K562 treated with DMSO at 1 percent for 12 hours (cell line): ENCODE data around the gene METTL4. TPM values are rescaled to one million over a fixed set of nuclear protein-coding genes. Genes with fewer than 3 reads are reported as not detected.

Experiments used
- total RNA-seq: library from RNA; unstranded; fragments of 300-600 nt; gene quantifications from 2 replicates; pipeline ENCODE4 v1.2.3, GENCODE V29; 2022; ENCODE audit not compliant: insufficient read depth

Gene METTL4
- 4.7 and 13.2 TPM in 2 replicates for total RNA-seq

GRCh38 chr18:2571200-2572170 is at the start of gene METTL4, which contains the start of gene NDC80:
METTL4 (minus strand) TSS chr18:2571505; CDS start chr18:2567216, 4,289 bp downstream.
NDC80 (plus strand) TSS chr18:2571557; CDS start chr18:2572986, 1,429 bp downstream.

Other genes starting within 250 kb of the METTL4 start
- gene NDC80, start 52 bp upstream of the METTL4 start, total RNA-seq: 41.0 and 83.2 TPM in 2 replicates
- gene SMCHD1, start 84.2 kb upstream of the METTL4 start, total RNA-seq: 12.5 and 46.1 TPM in 2 replicates